Stimulated activated naive CD4-positive, alpha-beta T cell (primary cell): ENCODE measurements around the gene ZNF597.
A peak's percentile ranks its signal among the peaks of the same experiment; 100 is the strongest.
"Not testable (repeated sequence)": the region's sequence is repeated elsewhere in the genome, so short reads cannot be mapped to it uniquely, and the experiment has no call there.

Experiments used
- DNase-seq, 6 experiments: peaks; one replicate each; lab custom pipeline; 2025; lab: John Stamatoyannopoulos, UW

ZNF597 gene

DNA sequence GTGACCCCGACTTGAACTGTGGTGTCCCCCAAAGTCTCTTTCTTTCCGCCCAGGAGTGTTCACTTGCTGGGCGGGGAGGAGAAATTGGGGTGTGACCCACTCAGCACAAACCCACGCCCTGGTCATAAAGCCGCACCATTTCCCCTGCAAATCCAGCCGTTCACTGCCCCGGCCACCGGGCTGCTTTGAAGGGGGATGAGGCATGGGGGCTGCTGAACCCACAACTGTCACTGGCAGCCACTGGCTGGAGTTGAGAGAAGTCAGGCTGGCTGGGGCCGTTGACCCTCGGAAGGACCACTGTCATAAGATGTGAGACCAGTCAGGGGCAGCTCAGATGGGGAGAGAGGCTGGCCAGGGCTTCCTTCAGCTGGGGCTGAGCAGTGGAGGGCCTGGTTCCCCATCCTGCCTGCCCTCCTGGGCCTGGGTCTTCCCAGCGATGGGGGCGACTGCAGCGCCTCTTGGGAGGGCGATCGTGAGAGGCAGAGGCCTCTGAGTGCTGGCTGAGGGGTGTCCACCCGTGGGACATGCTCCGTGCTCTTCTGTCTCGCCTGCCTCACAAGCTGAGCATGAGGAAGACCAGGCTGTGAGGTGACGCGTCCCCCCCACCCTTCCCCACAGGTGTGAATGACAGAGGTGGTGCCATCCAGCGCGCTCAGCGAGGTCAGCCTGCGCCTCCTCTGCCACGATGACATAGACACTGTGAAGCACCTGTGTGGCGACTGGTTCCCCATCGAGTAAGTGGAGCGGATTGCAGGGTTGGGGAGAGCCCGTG lies 32.5 kb upstream of the ZNF597 start:
- DNase-seq, result no peak

DNA sequence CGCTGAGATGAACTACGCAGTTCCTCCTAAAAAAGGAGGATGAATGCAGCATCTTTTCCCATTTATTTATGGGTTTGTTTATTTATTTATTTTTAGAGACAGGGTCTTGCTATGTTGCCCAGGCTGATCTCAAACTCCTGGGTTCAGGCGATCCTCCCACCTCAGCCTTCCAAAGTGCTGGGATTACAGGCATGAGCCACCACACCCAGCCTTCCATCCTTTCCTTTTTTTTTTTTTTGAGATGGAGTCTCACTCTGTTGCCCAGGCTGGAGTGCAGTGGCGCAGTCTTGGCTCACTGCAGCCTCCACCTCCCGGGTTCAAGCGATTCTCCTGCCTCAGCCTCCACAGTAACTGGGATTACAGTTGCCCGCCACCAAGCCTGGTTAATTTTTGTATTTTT lies 31.6 kb upstream of the ZNF597 start:
- DNase-seq, result not testable (repeated sequence)

GRCh38 chr16:3474136-3474779 lies 31.0 kb upstream of the ZNF597 start:
- no peak for DNase-seq

- DNase-seq, result not testable (repeated sequence)
These were observed 30.3 kb upstream of the ZNF597 start for GRCh38 chr16:3473596-3473943.

DNA sequence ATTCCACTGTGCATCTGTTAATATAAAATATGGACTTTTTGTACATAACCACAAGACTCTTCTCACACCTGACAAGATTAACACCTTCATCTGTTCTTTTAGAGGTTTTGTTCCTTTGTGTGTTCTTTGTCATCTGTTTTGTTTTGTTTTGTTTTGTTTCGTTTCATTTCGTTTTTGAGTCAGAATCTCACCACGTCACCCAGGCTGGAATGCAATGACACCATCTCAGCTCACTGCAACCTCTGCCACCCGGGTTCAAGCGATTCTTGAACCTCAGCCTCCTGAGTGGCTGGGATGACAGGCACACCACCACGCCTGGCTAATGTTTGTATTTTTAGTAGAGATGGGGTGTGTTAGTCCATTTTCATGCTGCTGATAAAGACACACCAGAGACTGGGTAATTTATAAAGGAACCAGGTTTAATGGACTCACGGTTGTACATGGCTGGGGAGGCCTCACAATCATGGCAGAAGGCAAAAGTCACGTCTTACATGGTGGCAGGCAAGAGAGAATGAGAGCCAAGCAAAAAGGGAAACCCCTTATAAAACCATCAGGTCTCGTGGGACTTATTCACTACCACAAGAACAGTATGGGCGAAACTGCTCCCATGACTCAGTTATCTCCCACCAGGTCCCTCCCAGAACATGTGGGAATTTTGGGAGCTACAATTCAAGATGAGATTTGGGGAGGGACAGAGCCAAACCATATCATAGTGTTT lies 29.7 kb upstream of the ZNF597 start:
- no peak for DNase-seq

DNA sequence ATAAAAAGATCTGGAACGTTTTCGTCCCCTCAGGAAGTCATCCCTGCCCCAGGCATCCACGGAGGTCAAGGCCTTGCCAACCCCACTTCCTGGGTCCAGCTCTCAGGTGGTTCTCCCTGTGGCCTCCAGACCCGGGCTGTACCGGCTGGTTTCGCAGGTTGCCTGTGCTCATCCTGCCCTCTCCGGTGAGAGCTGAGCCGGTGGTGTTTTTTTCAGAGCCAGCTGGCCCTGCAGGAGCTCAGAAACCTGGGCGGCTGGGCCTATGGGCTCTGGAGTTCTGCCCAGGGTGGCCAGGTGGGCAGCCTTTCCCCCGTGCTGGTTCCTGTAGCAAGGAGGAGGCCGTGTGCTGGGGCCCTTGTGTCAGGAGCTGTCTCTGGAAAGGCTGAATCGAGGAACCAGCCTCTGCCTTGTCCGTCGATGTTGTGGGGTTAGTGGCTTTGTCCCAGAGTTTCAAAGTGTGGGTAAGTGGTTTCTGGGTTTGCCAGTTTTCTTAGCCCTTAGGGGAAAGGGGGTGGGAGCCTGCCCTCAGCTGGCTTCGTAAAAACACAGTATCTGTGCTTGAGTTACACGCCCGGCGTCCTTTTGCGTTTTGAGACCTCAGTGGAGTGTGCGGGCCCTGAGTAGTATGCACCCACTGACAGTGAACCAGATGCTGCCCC lies 28.3 kb upstream of the ZNF597 start:
- DNase-seq, result no peak

GRCh38 chr16:3470723-3471122 lies 27.4 kb upstream of the ZNF597 start:
- DNase-seq, result no peak

- no peak for DNase-seq
These were observed 26.4 kb upstream of the ZNF597 start for GRCh38 chr16:3469736-3470135.

GRCh38 chr16:3468501-3468900 lies 25.2 kb upstream of the ZNF597 start:
- DNase-seq, result no peak

DNA sequence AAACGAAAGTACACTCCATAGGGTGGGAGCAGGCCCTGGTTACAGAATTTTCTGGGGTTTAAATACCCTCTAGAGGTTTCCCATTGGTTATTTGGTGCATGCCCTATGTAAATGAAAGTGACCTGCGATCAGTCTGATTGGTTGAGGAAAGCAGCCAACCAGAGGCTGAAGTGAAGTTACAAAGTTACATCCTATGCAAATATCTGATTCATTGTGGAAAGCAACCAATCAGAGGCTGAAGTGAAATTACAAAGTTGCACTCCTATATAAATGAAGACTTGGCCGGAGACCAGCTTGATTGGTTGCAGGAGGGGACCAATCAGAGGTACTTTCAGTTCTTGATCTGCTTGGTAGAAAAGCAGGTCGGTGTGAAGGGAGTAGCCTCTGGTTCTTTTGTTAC lies 24.6 kb upstream of the ZNF597 start:
- no peak for DNase-seq

- no peak for DNase-seq
These were observed 23.9 kb upstream of the ZNF597 start for GRCh38 chr16:3467182-3467581.

DNA sequence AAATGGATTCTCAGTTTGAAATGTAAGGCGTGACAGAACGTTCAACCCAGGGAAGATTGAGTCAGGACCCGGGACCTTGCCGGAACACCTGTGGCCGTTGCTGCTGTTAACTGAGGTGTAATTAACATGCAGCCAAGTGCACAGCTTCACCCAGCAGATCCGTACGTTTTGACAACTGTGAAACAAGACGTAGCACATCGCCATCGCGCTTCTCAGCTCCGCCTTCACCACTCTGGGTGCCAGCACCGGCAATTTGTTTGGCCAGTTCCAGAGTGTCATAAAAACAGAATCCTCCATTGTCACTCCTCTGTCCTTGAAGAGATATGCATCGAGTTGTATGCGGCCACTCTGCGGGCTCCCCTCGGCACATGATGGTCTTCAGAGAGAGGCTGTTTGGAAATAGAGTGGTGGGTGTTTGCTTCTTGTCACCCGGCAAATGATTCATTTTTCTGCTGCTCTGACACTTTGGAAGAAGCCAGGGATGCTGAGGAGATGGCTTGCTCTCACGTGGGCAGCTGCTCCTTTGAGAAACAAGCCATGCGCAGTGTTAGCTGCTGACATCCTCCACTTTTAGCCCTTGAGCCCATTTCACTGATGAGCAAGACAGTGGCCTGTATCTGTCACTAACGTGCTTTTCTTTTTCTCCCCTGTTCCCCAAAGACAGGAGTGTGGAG lies 22.7 kb upstream of the ZNF597 start:
- DNase-seq, result no peak

DNA sequence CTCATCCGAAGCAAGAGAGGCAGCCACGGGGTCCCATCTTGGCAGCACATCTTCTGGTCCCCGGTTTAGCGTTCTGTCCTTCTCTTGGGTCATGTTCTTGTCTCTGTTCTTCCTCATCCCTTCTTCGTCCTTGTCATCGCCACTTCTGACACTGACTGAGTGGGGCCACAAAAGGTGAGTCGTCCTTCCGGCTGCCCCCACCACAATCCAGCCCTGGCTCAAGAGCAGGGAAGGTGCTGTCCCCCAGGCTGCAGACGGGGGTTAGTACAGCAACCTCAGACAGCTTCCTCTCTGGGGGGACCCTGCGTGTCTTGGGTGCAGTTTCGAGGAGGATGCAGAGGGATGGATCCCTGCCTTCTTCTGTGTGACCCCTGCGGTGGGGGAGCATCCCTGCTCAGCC lies 22.0 kb upstream of the ZNF597 start:
- no peak for DNase-seq

DNA sequence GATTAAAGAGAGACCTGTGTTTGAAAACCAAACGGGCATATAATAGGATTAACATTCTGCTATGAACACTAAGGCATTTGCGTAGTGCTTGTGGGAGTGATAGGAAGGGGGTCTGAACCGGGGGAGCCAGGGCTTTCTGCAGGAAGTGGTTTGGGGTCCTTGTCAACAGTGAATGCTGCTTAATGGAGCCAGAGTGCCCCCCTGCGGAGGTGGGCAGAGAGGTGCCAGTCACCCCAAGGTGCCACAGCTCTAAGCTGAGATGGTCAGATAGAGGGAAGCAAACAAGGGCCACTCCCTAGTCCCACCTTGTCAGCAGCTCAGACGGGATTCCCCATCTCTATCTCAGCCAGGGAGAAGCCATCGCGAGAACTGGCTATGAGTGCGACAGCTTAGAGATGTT lies 17.8 kb upstream of the ZNF597 start:
- peak; percentile 22 to 58 (median 34) for DNase-seq

GRCh38 chr16:3460585-3460984 lies 17.3 kb upstream of the ZNF597 start:
- DNase-seq, result no peak

DNA sequence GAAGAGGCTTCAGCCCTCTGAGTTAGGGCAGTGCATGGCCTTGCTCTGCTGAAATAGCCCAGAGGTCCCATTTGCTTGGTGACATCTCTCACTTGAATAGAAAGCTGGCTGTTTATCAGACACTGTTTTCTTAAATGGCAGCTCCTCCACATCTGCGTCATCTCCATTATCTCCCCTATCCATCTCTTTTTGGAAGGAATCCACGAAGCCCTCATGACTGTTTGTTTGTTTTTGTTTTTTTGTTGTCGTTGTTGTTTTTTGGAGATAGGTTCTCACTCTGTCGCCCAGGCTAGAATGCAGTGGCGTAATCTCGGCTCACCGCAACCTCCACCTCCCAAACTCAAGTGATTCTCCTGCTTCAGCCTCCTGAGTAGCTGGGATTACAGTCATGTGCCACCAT lies 16.8 kb upstream of the ZNF597 start:
- DNase-seq, result no peak

- peak in 2 of 6 experiments; percentile 28 to 38 for DNase-seq
These were observed 16.2 kb upstream of the ZNF597 start for GRCh38 chr16:3459401-3460090.

DNA sequence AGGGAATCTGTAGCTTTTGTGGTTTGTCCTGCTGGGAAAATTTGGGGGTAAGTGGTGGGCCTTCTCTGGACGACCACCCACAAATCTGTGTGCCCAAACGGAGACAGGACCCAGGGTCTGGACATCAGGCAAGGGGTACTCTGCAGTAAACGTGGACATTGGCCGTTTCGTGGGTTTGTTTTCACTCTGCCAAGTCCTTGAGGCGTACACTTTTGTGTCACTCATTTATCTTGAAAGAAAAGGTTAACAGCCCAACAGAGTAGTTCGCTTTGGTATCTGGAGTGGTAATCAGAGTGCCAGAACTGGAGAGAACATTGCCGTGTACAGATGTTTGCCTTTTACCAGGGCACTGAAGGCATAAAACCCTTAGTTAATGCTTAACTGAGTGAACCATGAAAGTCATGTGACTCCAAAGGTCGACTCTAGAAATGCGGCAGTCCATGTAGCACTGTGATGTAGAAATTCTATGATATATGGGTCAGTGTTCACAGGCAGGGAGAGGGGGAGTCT lies 15.6 kb upstream of the ZNF597 start:
- DNase-seq, result peak in 2 of 6 experiments; percentile 3 to 28

- DNase-seq, result peak in 2 of 6 experiments; percentile 30 to 39
These were observed 15.1 kb upstream of the ZNF597 start for GRCh38 chr16:3458278-3458851.

DNA sequence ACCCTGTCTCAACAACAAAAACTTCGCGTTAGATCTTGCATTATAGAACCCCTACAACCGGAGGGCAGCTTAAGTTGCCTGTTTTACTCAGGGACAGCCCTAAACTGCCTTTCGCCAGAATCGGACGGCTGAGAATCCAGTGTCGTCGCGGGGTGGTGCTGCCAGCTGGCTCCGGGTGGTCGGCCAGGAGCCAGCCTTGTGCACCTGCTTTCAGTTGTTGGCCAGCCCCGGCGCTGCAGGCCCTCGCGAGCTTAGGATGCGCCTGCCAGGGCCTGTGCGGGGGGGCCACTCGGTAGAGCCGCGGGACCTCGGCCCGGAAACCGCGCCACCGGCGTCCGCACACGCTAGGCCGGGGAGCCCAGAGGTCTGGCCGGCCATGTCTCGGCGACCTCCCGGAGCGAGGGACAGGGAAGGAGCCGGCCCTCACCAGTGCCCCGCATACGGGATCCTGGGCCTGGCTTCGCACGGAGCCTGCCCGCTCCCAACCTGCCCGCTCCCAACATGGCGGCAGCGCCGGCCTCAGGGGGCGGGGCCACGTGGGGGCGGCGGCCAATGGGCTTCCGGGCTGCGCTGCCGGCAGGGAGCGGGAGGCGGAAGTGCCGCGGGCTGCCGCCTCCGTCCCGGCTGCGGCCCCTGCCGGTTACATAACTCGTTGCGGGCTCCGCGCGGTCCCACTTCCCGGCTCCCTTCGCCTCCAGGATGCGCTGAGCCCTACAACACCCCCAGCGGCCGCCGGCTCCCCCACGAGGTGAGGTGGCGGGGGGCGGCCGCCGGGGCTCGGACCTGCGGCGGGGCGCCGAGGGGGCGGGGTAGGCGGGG lies 14.3 kb upstream of the ZNF597 start:
- peak; percentile 81 to 92 (median 84) for DNase-seq
